SIG-M5 (cell line): ENCODE results near the gene MIPOL1.

Experiments used
- DNase-seq: peaks from one replicate; lab custom pipeline; 2025; lab: John Stamatoyannopoulos, UW

MIPOL1 gene

GRCh38 chr14:37597914-37598746, 400.4 kb downstream of the MIPOL1 start:
- DNase-seq, result no peak

GRCh38 chr14:37598747-37599506, 401.2 kb downstream of the MIPOL1 start:
- DNase-seq, result no peak

DNA sequence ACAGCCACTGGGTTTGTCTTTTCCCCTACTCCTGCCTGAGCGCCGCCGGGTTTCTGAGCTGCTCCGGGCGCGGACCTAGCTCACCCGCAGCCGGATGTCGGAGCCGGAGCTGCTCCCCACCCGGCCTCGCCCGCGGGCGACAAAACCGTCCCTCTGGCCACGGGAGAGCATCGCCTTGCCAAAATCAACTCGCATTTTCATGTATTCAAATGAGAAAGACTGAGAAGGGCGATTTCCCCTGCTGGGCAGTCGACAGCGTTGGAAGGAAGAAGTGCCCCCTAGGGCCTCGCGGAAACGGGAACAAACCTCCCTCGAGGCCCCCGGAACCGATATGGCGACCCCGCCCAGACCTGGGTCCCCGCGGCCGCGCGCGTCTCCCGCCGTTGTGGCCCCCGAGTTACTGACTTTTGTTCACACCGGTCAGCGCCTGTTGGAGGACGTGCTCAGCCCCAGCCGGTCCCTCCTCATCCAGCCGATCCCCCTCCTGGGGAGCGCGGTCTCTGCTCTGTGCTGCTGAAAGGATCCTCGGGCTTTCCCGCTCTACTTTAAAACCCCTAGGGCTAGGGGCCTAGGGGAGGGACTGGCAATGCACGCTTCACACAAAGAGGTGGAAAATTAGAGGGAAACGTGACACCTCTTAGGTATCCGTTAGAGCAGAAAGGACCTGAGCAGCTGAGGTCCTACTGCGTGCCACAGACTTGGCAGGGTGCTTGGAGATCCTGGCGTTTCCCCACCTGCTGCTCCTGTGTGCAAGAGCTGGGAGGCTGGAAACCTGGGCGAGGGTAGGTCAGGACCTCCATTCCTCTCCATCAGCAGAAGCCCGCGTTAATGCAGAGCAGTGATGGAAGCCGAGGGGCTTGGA, 402.0 kb downstream of the MIPOL1 start:
- no peak for DNase-seq

DNA sequence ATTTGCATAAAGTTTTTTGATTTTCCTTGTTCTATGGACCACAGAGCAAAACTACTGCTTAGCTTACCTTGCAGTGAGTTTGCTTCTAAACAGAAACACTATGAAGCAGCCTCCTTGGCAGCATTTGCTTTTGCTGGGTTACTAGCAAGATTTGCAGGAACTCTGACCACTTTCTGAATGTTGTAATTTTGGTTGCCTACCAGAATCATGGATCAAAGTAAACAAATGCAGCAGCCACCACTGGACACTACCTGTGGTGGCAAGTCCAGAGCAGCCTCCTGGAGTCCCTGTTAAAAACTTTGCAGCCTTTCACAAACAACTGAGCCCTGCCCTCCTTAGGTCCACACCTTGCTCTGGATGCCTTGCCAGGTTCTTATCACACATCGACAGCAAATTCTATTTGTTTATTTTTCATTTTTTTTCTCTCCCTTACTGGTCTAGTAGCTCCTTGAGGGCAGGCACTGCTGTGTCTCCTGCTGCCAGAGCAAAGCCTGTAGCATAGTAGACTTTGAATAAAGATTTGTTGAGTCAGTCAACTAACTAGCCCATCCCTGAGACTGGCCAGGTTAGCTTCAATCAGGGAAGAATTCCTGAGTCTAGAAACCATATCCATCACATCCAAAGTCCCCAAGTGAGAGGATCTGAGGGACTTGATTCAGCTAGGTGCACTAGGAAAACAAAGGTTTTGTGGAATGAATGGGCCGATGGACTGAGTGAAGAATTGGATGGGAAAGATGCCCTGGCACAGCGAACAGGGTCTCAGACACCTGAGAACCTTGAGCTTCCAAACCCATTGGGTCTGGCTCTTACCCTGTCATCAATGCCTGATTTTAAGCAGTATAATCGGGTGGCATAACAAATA, 403.4 kb downstream of the MIPOL1 start:
- no peak for DNase-seq

GRCh38 chr14:37601865-37602264, 404.1 kb downstream of the MIPOL1 start:
- no peak for DNase-seq
